Measurements from ENCODE around the gene IGSF9B. TPM values are rescaled to one million over a fixed set of nuclear protein-coding genes. Genes with fewer than 3 reads are reported as not detected.

The IGSF9B gene
- total and polyA plus RNA-seq, 8 donors = 1.1 to 5.8 (median 2.6) TPM

- H3K27me3 ChIP-seq = no peaks in the 10 kb centered on the region
- TF ChIP-seq, protein P1, sequence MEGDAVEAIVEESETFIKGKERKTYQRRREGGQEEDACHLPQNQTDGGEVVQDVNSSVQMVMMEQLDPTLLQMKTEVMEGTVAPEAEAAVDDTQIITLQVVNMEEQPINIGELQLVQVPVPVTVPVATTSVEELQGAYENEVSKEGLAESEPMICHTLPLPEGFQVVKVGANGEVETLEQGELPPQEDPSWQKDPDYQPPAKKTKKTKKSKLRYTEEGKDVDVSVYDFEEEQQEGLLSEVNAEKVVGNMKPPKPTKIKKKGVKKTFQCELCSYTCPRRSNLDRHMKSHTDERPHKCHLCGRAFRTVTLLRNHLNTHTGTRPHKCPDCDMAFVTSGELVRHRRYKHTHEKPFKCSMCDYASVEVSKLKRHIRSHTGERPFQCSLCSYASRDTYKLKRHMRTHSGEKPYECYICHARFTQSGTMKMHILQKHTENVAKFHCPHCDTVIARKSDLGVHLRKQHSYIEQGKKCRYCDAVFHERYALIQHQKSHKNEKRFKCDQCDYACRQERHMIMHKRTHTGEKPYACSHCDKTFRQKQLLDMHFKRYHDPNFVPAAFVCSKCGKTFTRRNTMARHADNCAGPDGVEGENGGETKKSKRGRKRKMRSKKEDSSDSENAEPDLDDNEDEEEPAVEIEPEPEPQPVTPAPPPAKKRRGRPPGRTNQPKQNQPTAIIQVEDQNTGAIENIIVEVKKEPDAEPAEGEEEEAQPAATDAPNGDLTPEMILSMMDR (IDR thresholded peaks at IDR 0.05) = no peak
- no peaks in the 10 kb centered on the region for H3K36me3 ChIP-seq
- no peak overlapping the region for H3K4me3 ChIP-seq
- no peak for ATAC-seq
- no peak for FAIRE-seq
- peak in 1 of 6 donors; percentile 66 for DNase-seq
- WGBS, 2 donors = 77 to 78% methylated on average over 9 of the region's 9 CpGs
- no peaks in the 10 kb centered on the region for H3K4me1 ChIP-seq
- H3K27ac ChIP-seq = no peak overlapping the region
- H3K9me3 ChIP-seq = no peaks in the 10 kb centered on the region
- intact Hi-C loops (cut with DNase I) = no loop called here
Observed at GRCh38 chr11:133936592-133936991, 20.2 kb downstream of the IGSF9B start.

GRCh38 chr11:133936136-133936535 lies 20.6 kb downstream of the IGSF9B start:
- H3K36me3 ChIP-seq = no peaks in the 10 kb centered on the region
- TF ChIP-seq, protein P1 (IDR thresholded peaks at IDR 0.05) = no peak
- DNase-seq (peak in 1 of 6 donors; percentile 49), FAIRE-seq (no peak), ATAC-seq (no peak)
- no peak overlapping the region for H3K4me3 ChIP-seq
- no peaks in the 10 kb centered on the region for H3K27me3 ChIP-seq
- intact Hi-C loops (cut with DNase I) = no loop called here
- H3K27ac ChIP-seq = no peak overlapping the region
- WGBS, 2 donors = 81 to 96% methylated on average over 13 of the region's 13 CpGs
- no peaks in the 10 kb centered on the region for H3K9me3 ChIP-seq
- no peaks in the 10 kb centered on the region for H3K4me1 ChIP-seq

DNA sequence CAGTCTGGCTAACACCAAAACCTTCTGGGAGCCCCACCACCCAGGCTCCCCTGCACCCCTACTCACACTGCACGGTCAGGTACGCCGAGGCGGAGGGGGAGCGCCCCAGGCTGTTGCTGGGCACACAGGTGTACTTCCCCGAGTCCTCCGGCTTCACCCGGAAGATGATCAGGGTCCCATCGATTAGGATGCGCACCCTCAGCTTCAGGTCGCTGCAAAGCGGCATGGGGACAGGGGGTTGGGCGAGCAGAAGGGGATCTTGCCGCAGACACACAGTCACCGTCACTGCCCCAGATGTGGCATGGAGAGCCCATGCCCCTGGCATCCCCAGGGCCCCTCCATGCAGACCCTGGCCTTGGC lies 21.2 kb downstream of the IGSF9B start:
- Histone ChIP-seq H3K9me3 (no peaks in the 10 kb centered on the region), H3K27ac (no peak overlapping the region), H3K4me3 (no peak overlapping the region), H3K27me3 (no peaks in the 10 kb centered on the region), H3K4me1 (no peaks in the 10 kb centered on the region), H3K36me3 (no peaks in the 10 kb centered on the region)
- TF ChIP-seq, protein P1 (IDR thresholded peaks at IDR 0.05) = no peak
- ATAC-seq (no peak), DNase-seq (peak in 1 of 6 donors; percentile 45), FAIRE-seq (no peak)
- 91 to 93% methylated on average over 15 of the region's 15 CpGs for WGBS, 2 donors
- intact Hi-C loops (cut with DNase I) = no loop called here

- H3K4me3 ChIP-seq = no peak overlapping the region
- DNase-seq = peak in 1 of 6 donors; percentile 34
- H3K36me3 ChIP-seq = no peaks in the 10 kb centered on the region
- no peaks in the 10 kb centered on the region for H3K9me3 ChIP-seq
- H3K27ac ChIP-seq = no peak overlapping the region
- 84 to 88% methylated on average over 33 of the region's 33 CpGs for WGBS, 2 donors
- no peaks in the 10 kb centered on the region for H3K4me1 ChIP-seq
- FAIRE-seq = no peak
- intact Hi-C loops (cut with DNase I) = no loop called here
- TF ChIP-seq, protein P1 (IDR thresholded peaks at IDR 0.05) = no peak
- ATAC-seq = peak in 3 of 4 donors; percentile 31 to 62 (median 60)
- no peaks in the 10 kb centered on the region for H3K27me3 ChIP-seq
Observed at GRCh38 chr11:133934599-133935550, 21.9 kb downstream of the IGSF9B start.

- DNase-seq (no peak), ATAC-seq (no peak), FAIRE-seq (no peak)
- TF ChIP-seq, protein P1 (IDR thresholded peaks at IDR 0.05) = no peak
- intact Hi-C loops (cut with DNase I) = no loop called here
- H3K4me1 ChIP-seq = no peaks in the 10 kb centered on the region
- H3K36me3 ChIP-seq = no peaks in the 10 kb centered on the region
- no peak overlapping the region for H3K4me3 ChIP-seq
- no peaks in the 10 kb centered on the region for H3K9me3 ChIP-seq
- H3K27ac ChIP-seq = no peak overlapping the region
- H3K27me3 ChIP-seq = no peaks in the 10 kb centered on the region
- WGBS, 2 donors = 76 to 86% methylated on average over 11 of the region's 11 CpGs
Observed at GRCh38 chr11:133934096-133934495, 22.7 kb downstream of the IGSF9B start.
